HG03521 (cell line): ENCODE measurements around the gene ACSF2.
"Not testable (repeated sequence)": the region's sequence is repeated elsewhere in the genome, so short reads cannot be mapped to it uniquely, and the experiment has no call there.

ENCODE experiments used
- ATAC-seq: cut with Tn5 transposase; IDR thresholded peaks from one replicate; pipeline ENCODE4 v1.9.1; 2021; ENCODE audit warnings: mild to moderate bottlenecking, moderate library complexity; ENCODE audit not compliant: unreplicated experiment

The ACSF2 gene, protein sequence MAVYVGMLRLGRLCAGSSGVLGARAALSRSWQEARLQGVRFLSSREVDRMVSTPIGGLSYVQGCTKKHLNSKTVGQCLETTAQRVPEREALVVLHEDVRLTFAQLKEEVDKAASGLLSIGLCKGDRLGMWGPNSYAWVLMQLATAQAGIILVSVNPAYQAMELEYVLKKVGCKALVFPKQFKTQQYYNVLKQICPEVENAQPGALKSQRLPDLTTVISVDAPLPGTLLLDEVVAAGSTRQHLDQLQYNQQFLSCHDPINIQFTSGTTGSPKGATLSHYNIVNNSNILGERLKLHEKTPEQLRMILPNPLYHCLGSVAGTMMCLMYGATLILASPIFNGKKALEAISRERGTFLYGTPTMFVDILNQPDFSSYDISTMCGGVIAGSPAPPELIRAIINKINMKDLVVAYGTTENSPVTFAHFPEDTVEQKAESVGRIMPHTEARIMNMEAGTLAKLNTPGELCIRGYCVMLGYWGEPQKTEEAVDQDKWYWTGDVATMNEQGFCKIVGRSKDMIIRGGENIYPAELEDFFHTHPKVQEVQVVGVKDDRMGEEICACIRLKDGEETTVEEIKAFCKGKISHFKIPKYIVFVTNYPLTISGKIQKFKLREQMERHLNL

DNA sequence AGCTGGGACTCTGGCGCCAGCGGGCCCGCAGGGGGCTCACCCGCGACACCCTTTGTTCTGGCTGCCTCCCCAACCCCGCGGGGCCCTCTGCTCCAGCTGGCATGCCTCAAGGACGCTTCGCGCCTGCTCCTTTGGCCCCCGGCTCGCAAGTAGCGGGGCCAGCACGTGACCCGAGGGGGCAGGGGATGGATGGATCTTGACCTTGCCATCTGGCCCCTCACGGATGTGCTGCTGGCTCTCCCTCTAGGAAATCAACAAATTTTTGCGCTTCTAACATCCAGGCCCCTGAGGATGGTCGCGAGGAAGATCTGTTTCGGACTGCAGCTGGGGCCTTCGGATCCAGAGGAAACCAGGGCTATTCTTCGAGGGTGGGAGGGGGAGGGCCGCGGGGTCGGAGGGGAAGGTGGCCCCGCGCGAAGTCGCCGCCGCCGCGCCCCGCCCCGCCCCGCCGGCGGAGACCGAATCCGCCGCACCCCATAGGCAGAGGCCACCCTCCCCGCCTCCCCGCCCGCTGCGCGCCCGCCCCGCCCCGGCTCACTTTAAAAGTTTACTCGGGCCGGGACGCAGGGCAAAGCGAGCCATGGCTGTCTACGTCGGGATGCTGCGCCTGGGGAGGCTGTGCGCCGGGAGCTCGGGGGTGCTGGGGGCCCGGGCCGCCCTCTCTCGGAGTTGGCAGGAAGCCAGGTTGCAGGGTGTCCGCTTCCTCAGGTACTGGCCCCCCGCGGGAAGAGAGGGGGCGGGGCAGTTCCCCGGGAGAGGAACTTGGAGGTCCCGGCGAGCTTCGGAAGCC, at the start of gene ACSF2:
TSS of gene ACSF2 (plus strand) at position 537 of the 790 bp plus-strand sequence. CDS start at position 581, 44 bp downstream.
- peak; percentile 64 for ATAC-seq

DNA sequence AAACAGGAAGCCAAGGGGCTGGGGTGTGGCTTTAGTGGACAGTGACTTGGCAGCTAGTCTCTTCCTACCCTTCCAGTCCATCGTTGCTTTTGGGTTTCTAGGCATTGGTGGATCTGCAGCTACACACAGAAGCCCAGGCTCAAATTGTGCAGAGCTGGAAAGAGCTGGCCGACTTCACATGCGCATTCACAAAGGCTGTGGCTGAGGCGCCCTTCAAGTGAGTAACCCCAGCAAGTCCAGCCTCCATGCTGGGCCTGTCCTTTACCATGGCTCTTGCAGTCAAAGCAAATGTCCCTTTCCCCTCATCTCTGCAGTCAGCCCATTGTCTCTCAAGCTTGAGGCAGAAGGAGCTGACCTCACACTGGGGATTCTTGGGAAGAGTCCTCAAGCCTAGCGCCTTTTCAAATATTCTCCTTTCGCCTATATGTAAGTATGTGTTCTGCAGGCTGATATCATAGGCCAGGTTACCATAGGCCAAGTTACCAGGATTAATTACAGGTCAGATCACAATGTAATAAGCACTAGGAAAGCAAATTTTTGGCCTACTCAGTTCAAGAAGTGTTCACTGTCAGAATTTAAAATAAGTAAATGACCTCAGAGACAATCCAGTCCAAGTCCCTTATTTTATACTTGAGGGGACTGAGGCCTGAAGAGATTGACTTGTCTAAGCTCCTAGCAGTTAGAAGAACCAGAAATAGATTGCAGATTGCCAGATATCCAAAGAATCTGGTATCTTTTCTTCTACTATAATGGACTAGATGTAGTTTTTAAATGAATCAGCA, 46.5 kb upstream of the ACSF2 start:
- ATAC-seq, result no peak

DNA sequence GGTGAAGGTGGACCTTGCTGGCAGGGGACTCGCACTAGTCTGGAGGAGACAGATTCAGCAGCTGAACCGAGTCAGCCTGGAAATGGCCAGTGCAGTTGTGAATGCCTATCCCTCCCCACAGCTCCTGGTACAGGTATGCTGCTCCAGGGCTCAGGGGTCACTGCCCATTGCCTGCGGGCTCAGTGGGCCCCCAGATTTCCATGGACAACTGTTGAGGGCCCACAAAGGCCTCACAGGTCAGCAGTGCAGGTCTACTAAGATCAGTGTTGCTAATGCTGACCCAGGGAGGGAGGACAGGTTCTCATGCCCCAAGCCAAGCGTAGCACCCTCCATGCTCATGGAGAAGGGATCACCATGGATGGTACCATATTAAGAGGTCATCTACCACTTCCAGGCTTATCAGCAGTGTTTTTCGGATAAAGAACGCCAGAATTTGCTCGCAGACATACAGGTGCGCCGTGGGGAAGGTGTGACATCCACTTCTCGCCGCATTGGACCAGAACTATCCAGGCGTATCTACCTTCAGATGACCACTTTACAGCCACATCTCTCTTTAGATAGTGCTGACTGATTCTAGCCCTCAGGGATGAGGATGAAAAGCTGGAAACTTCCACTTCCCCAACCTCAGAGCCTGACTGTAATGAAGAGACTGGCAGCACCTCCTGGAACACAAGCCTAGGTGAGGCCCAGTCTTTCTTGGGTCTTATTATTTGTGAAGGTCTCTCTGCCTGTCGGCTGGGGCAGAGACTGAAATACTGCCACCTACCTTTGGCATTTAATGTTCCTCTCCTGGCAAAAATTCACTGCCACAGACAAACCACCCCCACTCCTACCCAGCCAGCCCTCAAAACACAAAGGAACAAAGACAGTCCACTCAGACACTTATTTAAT, 45.4 kb upstream of the ACSF2 start:
- ATAC-seq, result no peak

DNA sequence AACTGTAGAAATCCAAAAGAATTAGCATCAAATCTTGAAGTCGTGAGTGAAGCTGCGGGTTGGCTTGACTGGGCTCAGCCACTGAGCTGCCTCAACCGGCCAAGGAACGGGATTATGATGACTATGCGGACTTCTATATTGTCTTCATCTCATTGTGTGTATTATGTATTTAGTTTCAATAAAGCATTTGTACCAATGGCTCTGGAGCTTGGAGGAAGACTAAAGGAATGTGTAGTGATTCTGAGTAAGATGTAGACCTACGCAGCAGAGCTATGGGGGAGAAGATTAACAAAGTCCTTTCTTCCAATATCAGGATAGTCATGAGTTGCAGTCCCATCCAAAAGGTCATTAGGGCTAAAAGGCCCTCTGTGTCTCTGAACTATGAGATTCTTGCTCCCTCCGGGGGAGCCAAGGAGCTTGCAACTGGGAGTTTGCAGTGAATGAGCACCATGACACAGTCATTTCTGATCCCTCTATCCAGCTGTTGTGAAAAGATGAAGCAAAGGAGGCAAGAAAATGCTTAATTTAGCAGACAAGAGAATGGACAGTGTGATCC, 44.7 kb upstream of the ACSF2 start:
- ATAC-seq, result no peak

GRCh38 chr17:50381920-50382319, 44.1 kb upstream of the ACSF2 start:
- ATAC-seq, result no peak

GRCh38 chr17:50382931-50383330, 43.1 kb upstream of the ACSF2 start:
- no peak for ATAC-seq

- ATAC-seq, result no peak
Observed at GRCh38 chr17:50386510-50386909, 39.5 kb upstream of the ACSF2 start.

GRCh38 chr17:50388728-50389127, 37.3 kb upstream of the ACSF2 start:
- no peak for ATAC-seq

DNA sequence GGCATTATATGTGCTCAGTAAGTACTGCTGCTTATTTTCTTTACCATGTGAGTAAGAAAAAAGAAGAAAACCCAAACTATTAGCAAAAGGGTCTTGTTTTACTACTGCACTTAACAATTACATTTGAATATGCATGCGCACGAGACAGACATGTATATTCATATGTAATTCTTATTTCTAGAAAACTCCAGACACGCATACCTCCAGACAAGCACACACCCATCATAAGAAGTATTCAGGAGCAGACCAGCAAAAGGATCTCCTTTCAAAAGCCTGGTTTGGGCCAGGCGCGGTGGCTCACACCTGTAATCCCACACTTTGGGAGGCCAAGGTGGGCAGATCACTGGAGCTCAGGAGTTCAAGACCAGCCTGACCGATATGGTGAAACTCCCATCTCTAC, 36.5 kb upstream of the ACSF2 start:
- ATAC-seq, result no peak

DNA sequence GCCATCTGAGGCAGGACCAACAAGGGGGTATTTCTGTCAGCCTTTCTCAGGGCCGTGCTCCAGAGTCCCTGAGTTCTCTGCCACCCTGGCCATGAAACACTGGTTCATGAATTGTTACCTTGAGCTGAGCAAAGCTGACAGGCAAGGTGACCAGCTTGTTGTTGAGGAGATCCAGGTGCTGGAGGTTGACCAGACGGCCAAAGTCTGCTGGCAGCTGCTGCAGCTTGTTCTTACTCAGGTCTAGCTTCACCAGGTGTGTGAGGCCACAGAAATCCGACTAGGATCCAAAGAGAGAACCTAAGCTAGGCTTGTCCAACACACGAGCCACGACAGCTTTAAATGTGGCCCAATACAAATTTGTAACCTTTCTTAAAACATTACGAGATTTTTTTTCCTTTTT, 33.4 kb upstream of the ACSF2 start:
- ATAC-seq, result no peak

GRCh38 chr17:50393700-50394099, 32.3 kb upstream of the ACSF2 start:
- ATAC-seq, result no peak

GRCh38 chr17:50394711-50395110, 31.3 kb upstream of the ACSF2 start:
- ATAC-seq, result no peak

GRCh38 chr17:50396261-50397110, 29.5 kb upstream of the ACSF2 start:
- ATAC-seq, result no peak

DNA sequence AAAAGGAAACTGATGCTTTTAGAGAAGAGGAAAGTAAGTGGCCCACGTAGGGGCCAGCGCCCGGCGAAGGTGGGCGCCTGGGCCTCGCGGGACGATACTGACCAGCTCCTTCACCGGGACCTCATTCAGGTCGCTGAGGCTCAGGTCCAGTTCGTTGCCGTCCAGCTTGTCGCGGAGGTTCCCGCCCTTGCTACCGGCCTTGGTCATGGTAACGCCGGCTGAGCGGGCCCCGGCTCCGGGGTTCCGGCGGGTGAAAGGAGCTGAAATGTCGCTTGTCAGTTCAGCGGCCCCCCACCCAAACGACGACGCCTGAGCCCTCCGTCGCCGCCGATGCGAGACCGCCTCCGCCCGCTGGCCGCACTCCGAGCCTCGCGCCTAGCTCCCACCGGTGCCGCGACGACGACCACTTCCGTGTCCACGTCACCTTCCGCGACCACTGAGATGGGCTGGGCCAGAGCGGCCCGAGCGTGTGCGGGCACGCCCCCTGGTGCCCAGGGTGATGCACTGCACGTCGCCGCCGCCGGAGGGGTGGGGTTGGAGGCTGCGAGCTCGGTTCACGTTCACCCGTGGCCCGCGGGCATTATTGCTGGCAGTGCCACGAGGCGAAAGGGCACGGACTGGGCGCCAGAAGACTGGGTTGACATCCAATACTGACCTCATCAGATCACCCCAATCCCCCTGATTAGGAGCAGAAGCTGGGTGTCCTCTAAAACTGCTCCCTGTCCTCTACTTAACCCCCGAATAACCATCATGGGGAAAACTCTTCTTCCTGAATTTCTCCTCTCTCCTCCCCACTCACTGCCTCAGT, 28.7 kb upstream of the ACSF2 start, which contains the start of gene LRRC59:
TSS of gene LRRC59 (minus strand) at position 413 of the 808 bp plus-strand sequence. CDS start at position 207, 206 bp downstream.
- peak; percentile 97 for ATAC-seq

- no peak for ATAC-seq
Observed at GRCh38 chr17:50397919-50398285, 28.1 kb upstream of the ACSF2 start.

DNA sequence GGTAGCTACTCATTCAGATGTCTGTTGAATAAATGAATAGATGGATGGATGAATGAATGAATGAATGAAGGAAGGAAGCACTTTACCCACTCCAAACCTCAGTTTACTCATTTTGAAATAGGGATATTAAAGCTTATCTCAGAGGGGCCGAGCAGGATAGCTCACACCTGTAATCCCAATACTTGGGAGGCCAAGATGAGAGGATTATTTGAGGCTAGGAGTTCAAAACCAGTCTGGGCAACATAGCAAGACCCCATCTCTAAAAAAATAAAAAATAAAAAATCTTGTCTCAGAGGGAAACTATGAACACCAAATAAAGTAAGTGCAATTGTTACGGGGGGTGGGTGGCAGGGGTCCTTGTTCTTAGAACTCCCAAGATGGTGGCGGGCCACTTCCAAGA, 27.3 kb upstream of the ACSF2 start:
- not testable (repeated sequence) for ATAC-seq

GRCh38 chr17:50399591-50399990, 26.4 kb upstream of the ACSF2 start:
- not testable (repeated sequence) for ATAC-seq

DNA sequence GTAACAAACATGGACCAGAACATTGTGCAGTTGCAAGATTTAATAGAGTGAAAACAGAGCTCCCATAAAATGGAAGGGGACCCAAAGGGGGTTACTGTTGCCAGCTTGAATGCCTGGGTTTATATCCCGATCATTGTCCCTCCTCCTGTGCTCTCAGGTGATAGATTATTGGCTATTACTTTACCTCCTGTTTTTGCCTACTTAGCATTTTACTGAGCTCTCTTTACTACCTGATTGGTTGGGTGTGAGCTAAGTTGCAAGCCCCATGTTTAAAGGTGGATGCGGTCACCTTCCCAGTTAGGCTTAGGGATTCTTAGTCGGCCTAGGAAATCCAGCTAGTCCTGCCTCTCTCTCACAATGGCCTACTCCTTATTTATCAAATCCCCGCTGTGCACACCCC, 20.7 kb upstream of the ACSF2 start:
- ATAC-seq, result not testable (repeated sequence)
